HG03432 (cell line): Measurements from ENCODE around the gene CBR3.
"Not testable (repeated sequence)": the region's sequence is repeated elsewhere in the genome, so short reads cannot be mapped to it uniquely, and the experiment has no call there.

Source experiments
- ATAC-seq: cut with Tn5 transposase; IDR thresholded peaks from one replicate; pipeline ENCODE4 v1.9.1; 2021; ENCODE audit warnings: mild to moderate bottlenecking, moderate library complexity; ENCODE audit not compliant: unreplicated experiment

The CBR3 gene

GRCh38 chr21:36117286-36117741 lies 17.6 kb upstream of the CBR3 start:
- ATAC-seq = no peak

- ATAC-seq = no peak
These were observed 14.5 kb upstream of the CBR3 start for GRCh38 chr21:36120304-36120888.

DNA sequence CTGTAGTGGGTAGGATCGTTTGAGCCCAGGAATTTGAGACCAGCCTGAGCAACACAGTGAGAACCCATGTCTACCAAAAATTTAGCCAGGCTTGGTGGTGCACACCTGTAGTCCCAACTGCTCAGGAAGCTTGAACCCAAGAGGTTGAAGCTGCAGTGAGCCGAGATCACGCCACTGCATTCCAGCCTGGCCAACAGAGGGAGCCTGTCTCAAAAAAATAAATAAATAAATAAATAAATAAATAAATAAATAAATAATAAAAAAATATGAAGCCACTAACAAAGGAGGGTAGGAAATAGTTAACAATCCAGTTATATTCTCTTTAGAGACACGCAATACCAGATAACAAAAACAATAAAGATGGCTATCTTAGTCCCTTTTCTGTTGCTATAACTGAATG lies 11.9 kb upstream of the CBR3 start:
- ATAC-seq = no peak

- ATAC-seq = no peak
These were observed 10.5 kb upstream of the CBR3 start for GRCh38 chr21:36124395-36124794.

GRCh38 chr21:36125512-36126207 lies 9.2 kb upstream of the CBR3 start:
- no peak for ATAC-seq

DNA sequence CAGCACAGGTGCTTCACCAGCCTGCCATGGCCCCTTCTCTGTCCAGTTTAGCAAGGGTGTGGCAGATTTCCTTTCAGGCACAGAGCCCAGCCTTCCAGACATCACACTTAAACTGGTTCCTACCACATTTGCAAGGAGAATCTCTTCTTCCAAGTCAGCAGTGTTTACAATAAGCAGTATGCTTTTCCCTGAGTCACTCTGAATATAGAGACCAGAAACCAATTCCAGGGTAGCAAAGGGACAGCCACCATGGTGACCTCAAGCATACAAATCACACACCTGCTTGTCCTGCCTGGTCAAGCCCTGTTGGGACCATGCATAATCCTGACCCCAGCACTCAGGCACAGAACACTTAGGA lies 8.7 kb upstream of the CBR3 start:
- ATAC-seq = no peak

DNA sequence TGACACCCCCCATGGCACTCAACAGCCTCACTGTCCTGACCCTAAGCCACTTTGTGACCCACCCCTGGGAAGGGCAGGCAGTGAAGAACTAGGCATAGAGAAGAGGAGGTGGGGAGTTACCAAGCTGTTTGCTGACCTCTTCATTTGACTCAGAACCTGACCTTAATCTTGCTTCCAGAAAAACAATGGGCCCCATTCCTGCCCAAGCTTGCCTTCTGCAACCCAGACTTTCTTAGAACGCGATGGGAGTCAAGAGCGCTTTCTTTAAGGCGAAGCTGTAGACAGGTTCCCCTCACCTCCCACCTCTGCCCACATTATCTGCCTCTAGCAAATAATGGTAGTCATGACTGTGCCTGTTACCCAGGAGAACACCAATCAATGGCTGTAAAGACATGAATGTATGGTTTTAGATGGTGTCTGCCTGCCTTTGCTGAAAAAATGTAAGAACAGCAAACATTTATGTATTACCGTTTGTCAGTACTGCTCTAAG lies 8.2 kb upstream of the CBR3 start:
- ATAC-seq = no peak

DNA sequence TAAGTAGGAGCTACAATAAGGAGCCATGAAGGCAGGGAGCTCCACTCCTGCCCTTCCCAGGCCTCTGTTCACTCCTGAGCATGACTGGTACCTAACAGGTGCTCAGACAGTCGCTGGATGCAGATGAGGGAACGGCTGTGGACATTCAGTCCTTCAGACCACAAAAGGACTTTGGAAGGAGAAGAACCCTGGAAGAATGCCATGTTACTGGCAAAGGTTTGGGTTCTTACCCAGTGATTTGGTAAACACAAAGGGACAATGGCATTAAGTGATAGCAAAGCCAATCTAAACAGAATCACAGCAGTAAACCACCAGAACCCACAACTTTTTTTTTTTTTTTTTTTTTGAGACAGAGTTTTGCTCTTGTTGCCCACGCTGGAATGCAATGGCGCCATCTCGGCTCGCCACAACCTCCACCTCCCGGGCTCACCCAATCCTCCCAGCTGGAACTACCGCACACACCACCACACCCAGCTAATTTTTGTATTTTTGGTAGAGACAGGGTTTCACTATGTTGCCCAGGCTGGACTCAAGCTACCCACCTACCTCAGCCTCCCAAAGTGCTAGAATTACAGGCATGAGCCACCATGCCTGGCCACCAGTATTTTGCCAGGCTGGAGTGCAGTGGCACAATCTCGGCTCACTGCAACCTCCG lies 7.5 kb upstream of the CBR3 start:
- no peak for ATAC-seq

- no peak for ATAC-seq
These were observed 6.9 kb upstream of the CBR3 start for GRCh38 chr21:36127977-36128376.

- no peak for ATAC-seq
These were observed 5.7 kb upstream of the CBR3 start for GRCh38 chr21:36129219-36129618.

DNA sequence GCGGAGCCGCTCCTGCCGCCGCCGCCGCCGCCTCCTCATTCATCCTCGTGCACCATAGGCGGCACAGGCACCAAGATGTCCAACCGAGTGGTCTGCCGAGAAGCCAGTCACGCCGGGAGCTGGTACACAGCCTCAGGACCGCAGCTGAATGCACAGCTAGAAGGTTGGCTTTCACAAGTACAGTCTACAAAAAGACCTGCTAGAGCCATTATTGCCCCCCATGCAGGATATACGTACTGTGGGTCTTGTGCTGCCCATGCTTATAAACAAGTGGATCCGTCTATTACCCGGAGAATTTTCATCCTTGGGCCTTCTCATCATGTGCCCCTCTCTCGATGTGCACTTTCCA lies 4.5 kb upstream of the CBR3 start:
- ATAC-seq = not testable (repeated sequence)

DNA sequence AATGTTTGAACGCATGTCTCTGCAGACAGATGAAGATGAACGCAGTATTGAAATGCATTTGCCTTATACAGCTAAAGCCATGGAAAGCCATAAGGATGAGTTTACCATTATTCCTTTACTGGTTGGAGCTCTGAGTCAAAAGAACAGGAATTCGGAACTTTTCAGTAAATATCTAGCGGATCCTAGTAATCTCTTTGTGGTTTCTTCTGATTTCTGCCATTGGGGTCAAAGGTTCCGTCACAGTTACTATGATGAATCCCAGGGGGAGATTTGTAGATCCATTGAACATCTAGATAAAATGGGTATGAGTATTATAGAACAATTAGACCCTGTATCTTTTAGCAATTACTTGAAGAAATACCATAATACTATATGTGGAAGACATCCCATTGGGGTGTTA lies 4.0 kb upstream of the CBR3 start:
- not testable (repeated sequence) for ATAC-seq

- no peak for ATAC-seq
These were observed 2.2 kb upstream of the CBR3 start for GRCh38 chr21:36132696-36133095.

DNA sequence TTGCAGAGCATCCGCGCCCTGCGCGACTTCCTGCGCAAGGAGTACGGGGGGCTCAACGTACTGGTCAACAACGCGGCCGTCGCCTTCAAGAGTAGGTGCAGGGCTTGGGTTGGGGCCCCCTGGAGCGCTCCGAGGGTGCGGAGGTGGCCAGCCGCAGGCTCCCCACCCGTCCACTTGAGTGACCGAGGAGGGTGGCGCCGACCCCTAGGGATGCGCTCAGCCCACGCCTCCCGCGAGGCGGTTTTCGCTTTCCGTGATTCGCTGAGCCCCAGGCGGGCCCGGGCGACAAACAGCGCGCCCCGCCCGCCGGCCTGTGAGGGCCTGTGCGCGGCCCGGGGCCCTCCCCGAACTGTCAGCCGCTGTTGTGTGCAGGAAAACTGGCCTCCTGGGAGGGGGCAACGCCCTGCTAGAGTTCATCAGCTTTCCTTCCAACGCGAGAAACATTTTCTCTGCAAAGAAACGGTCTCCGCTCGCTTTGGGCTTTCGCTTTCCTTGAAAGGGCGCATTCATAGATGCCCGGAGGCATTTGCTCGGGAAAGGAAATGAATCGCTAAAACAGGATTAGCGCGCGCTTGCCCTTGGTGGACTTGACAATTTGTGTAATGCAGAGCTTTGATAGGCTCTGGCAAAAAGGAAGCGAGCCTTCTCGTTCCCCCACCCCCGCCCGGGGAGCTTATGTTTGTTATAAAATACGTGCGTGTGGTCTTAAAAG lies 668 bp downstream of the CBR3 start:
- ATAC-seq = peak; percentile 67

- not testable (repeated sequence) for ATAC-seq
These were observed 4.9 kb downstream of the CBR3 start for GRCh38 chr21:36139791-36140190.

- peak; percentile 94 for ATAC-seq
These were observed 6.6 kb downstream of the CBR3 start for GRCh38 chr21:36141513-36141925.

- ATAC-seq = not testable (repeated sequence)
These were observed 9.4 kb downstream of the CBR3 start for GRCh38 chr21:36144233-36144632.

GRCh38 chr21:36145259-36145658 lies 10.4 kb downstream of the CBR3 start:
- no peak for ATAC-seq

GRCh38 chr21:36147911-36148310 lies 13.0 kb downstream of the CBR3 start:
- no peak for ATAC-seq

GRCh38 chr21:36148886-36149285 lies 14.0 kb downstream of the CBR3 start:
- ATAC-seq = no peak
